Endothelial cell of umbilical vein (primary cell): ENCODE results near the gene SLC8A1. TPM values are rescaled to one million over a fixed set of nuclear protein-coding genes. Genes with fewer than 3 reads are reported as not detected.

Source experiments
- BruUV-seq: library from RNA; stranded (reverse); fragments of 400-500 nt; replicated peaks from 2 replicates; lab custom pipeline; 2021; lab: Mats Ljungman, UMichigan
- CTCF ChIA-PET: fragments of 300-600, 350-600 bp; sonication (Branson Sonifier 250); formaldehyde crosslinking; loops from one replicate; lab custom pipeline; 2021; ENCODE audit warnings: antibody characterized with exemption, inconsistent platforms; lab: Charles Lee
- POLR2A ChIA-PET: fragments of 300-600, 350-600 bp; sonication (Branson Sonifier 250); formaldehyde crosslinking; loops from one replicate; lab custom pipeline; 2021; ENCODE audit warnings: antibody characterized with exemption, inconsistent platforms; lab: Charles Lee
- DNase-seq: peaks from one replicate; pipeline ENCODE4 v3.0.0-alpha.2; 2011; ENCODE audit warnings: low read depth, low spot score
- FAIRE-seq: peaks from 2 replicates; lab custom pipeline; 2011; peaks lifted over from hg19 to GRCh38; lab: Jason Lieb, UNC
- H2AFZ ChIP-seq: 2 replicates; pipeline ENCODE4 v1.6.0; 2012; ENCODE audit warnings: low read depth, low read length, control low read depth, inconsistent platforms
- H3K27ac ChIP-seq: 2 replicates; pipeline ENCODE4 v1.5.1; 2011; ENCODE audit warnings: low read depth, mild to moderate bottlenecking, control low read depth, low read length, moderate library complexity; ENCODE audit not compliant: insufficient read depth
- H3K27me3 ChIP-seq, 2 experiments: 2 replicates each; pipeline versions ENCODE4 v1.6.0 to v1.6.1; 2011; ENCODE audit warnings: low read length in 2 of 2, mixed read lengths in 1 of 2; ENCODE audit not compliant: control insufficient read depth in 2 of 2, insufficient read depth in 2 of 2
- H3K36me3 ChIP-seq, 2 experiments: 2 replicates in 1 of 2; 3 replicates in 1 of 2; pipeline ENCODE4 v1.5.1; 2011; ENCODE audit warnings: low read length in 2 of 2, mild to moderate bottlenecking in 1 of 2, moderate library complexity in 1 of 2; ENCODE audit not compliant: control insufficient read depth in 2 of 2, insufficient read depth in 2 of 2; ENCODE audit errors: extremely low read depth in 1 of 2
- H3K4me1 ChIP-seq: 3 replicates; pipeline ENCODE4 v1.5.1; 2011; ENCODE audit warnings: mild to moderate bottlenecking, low read length; ENCODE audit not compliant: control insufficient read depth, insufficient read depth; ENCODE audit errors: extremely low read depth
- H3K4me2 ChIP-seq: 2 replicates; pipeline ENCODE4 v1.6.1; 2011; ENCODE audit warnings: low read length, control low read depth, mixed read lengths; ENCODE audit not compliant: insufficient read depth
- H3K4me3 ChIP-seq, 3 experiments: fragments of 200-600 bp in 1 of 3; sonication (generic), shearing (Covaris generic) in 1 of 3; replicated peaks in 1 of 3; 2 replicates each; pipeline ENCODE4 v1.5.1; 2011 to 2016; ENCODE audit warnings: control low read depth in 3 of 3, low read length in 3 of 3, mild to moderate bottlenecking in 2 of 3, inconsistent platforms in 1 of 3, low read depth in 1 of 3, moderate library complexity in 1 of 3; ENCODE audit not compliant: insufficient read depth in 1 of 3
- H3K79me2 ChIP-seq: 2 replicates; pipeline ENCODE4 v1.6.0; 2012; ENCODE audit warnings: low read length, inconsistent platforms; ENCODE audit not compliant: control insufficient read depth, insufficient read depth
- H3K9ac ChIP-seq: replicated peaks from 2 replicates; pipeline ENCODE3; 2011; ENCODE audit warnings: low read length, control low read depth; ENCODE audit not compliant: insufficient read depth; ENCODE audit errors: extremely low read depth
- H3K9me1 ChIP-seq: replicated peaks from 3 replicates; pipeline ENCODE4 v1.6.0; 2011; ENCODE audit warnings: mild to moderate bottlenecking, low read length; ENCODE audit not compliant: control insufficient read depth, insufficient read depth; ENCODE audit errors: extremely low read depth
- H3K9me3 ChIP-seq: replicated peaks from 2 replicates; pipeline ENCODE4 v1.5.1; 2012; ENCODE audit warnings: low read length, inconsistent platforms; ENCODE audit not compliant: control insufficient read depth, insufficient read depth
- H4K20me1 ChIP-seq: replicated peaks from 2 replicates; pipeline ENCODE3; 2011; ENCODE audit warnings: mild to moderate bottlenecking, low read length; ENCODE audit not compliant: control insufficient read depth, insufficient read depth; ENCODE audit errors: extremely low read depth
- EZH2 ChIP-seq: IDR thresholded peaks from 2 replicates; pipeline ENCODE4 v1.6.1; 2012; ENCODE audit warnings: borderline replicate concordance, low read depth, mild to moderate bottlenecking, moderate library complexity, low read length, inconsistent platforms; ENCODE audit not compliant: severe bottlenecking
- FOS ChIP-seq: IDR thresholded peaks from 2 replicates; pipeline ENCODE4 v1.6.1; 2011; ENCODE audit warnings: mild to moderate bottlenecking, low read length, moderate library complexity, borderline replicate concordance; ENCODE audit not compliant: insufficient read depth
- GATA2 ChIP-seq: IDR thresholded peaks from 2 replicates; pipeline ENCODE4 v1.7.0; 2011; ENCODE audit warnings: low read depth, mild to moderate bottlenecking, moderate library complexity, mixed read lengths, low read length; ENCODE audit not compliant: insufficient read length, insufficient read depth
- JUN ChIP-seq: IDR thresholded peaks from 2 replicates; pipeline ENCODE4 v1.6.1; 2011; ENCODE audit warnings: borderline replicate concordance, low read depth; ENCODE audit not compliant: insufficient read length, insufficient read depth
- MYC ChIP-seq: IDR thresholded peaks from one replicate; pipeline ENCODE4 v1.6.1; 2011; ENCODE audit warnings: mild to moderate bottlenecking, low read depth, low read length
- POLR2A ChIP-seq: IDR thresholded peaks from 2 replicates; pipeline ENCODE4 v1.6.1; 2012; ENCODE audit warnings: low read depth, mild to moderate bottlenecking, control low read depth, low read length
- POLR2AphosphoS5 ChIP-seq: IDR thresholded peaks from 2 replicates; pipeline ENCODE4 v1.6.1; 2012; ENCODE audit warnings: low read depth, mild to moderate bottlenecking, control low read depth, low read length, moderate library complexity; ENCODE audit not compliant: insufficient read depth
- dilution Hi-C: fragments of 300-500 bp; cut with MboI; formaldehyde crosslinking; loops from one replicate; pipeline ENCODE4 v1.15.0; 2019; ENCODE audit warnings: low sequenced_read_pairs; ENCODE audit not compliant: extremely low pct_ligation_motif_present
- intact Hi-C: fragments of 100-400 bp; cut with micrococcal nuclease; formaldehyde crosslinking; loops from one replicate; pipeline ENCODE4 v1.10.0; 2022
- polyA plus RNA-seq, 4 experiments: library from polyadenylated mRNA; depleted of rRNA in 3 of 4; stranded (reverse) in 3 of 4; unstranded in 1 of 4; fragments of >200 nt; gene quantifications; 2 replicates each; pipeline versions ENCODE4 v1.2.1 to v1.2.3, GENCODE V29; 2011 to 2012; ENCODE audit warnings: missing spikeins in 1 of 4
- total RNA-seq: library from RNA; stranded (reverse); gene quantifications from 2 replicates; pipeline ENCODE4 v1.2.3, GENCODE V29; 2021
- TF ChIP-seq, protein P1 (sequence below): IDR thresholded peaks from 2 replicates; pipeline ENCODE4 v1.6.1; 2011; ENCODE audit not compliant: insufficient read depth, insufficient read length
- TF ChIP-seq, protein P2 (sequence below), 2 donors: IDR thresholded peaks; 1 replicate in 1 of 2; 2 replicates in 1 of 2; pipeline ENCODE4 v1.5.1; 2011; ENCODE audit warnings: low read length in 2 of 2, mild to moderate bottlenecking in 2 of 2, moderate library complexity in 2 of 2, control low read depth in 1 of 2, inconsistent platforms in 1 of 2, low read depth in 1 of 2; ENCODE audit not compliant: insufficient read depth in 1 of 2; ENCODE audit errors: extremely low read depth in 1 of 2

Gene SLC8A1
- total and polyA plus RNA-seq, 2 donors (not counting 3 experiments of a cell fraction or from before 2014, with no cell fraction given), result 0.19 to 1.8 TPM

DNA sequence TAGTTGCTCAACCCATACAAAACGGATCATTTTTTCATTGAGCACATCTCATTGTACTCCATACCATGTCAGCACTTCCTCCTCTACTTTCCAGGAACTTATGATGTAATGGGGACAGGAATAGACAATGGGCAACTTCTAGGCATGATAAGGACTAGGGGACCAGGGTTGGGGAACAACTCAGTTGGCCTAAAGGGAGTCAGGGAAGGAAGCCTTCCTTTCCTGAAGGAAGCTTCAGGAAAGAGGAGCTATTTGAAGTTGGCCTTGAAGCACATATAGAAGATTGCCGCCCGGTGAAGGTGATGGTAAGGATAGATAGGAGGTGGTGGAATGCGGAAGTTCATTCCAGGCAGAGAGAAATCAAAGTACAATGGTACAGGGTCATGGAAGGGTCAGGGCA is 283.9 kb downstream of the SLC8A1 start:
- FAIRE-seq (no peak), DNase-seq (peak; percentile 17)
- Histone ChIP-seq H3K9ac (no peak overlapping the region), H3K27me3 (no peaks in the 10 kb centered on the region), H3K36me3 (no peaks in the 10 kb centered on the region), H3K9me1 (no peaks in the 10 kb centered on the region), H3K4me2 (peak overlapping the region; percentile 6), H3K79me2 (no peaks in the 10 kb centered on the region), H2AFZ (peak overlapping the region; percentile 42), H3K4me1 (peaks cover 7% of the 10 kb centered on the region), H3K4me3 (no peak overlapping the region), H3K27ac (no peak overlapping the region), H3K9me3 (no peaks in the 10 kb centered on the region), H4K20me1 (no peaks in the 10 kb centered on the region)
- TF ChIP-seq, protein P1, sequence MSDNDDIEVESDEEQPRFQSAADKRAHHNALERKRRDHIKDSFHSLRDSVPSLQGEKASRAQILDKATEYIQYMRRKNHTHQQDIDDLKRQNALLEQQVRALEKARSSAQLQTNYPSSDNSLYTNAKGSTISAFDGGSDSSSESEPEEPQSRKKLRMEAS, result no peak
- peak; percentile 59 for TF ChIP-seq GATA2
- ChIA-PET POLR2A (no interaction called here), CTCF (interaction anchor here (1.2 kb wide), 1 partner anchor 77 kb away, joined by 3 read pairs; no protein-coding TSS in a partner anchor)
- intact Hi-C loops, result no loop called here
- BruUV-seq, result no TSS peak
- dilution Hi-C loops, result no loop called here

DNA sequence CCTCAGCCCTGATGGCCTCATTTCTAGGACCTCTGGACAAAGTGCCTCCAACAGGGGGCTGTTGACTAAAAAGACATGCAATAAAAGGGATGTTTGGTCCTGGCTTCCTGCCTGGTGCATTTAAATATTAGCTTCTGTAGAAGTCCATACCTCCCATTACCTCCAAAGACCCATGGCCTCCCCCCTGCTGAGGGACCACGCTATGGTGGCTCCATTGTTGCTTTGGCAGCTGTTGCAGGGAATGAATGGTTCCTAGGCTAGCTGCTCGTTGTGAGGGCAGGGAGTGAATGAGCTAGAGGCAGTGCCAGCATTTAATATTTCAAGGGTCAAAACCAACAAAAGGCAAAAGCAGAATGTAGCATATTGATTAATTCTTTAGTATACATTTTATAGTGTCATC is 285.9 kb downstream of the SLC8A1 start:
- no TSS peak for BruUV-seq
- intact Hi-C loops, result no loop called here
- Histone ChIP-seq H3K27me3 (no peaks in the 10 kb centered on the region), H3K36me3 (no peaks in the 10 kb centered on the region), H3K4me1 (peaks cover 7% of the 10 kb centered on the region), H3K79me2 (no peaks in the 10 kb centered on the region), H3K9ac (no peak overlapping the region), H4K20me1 (no peaks in the 10 kb centered on the region), H2AFZ (no peak overlapping the region), H3K4me3 (no peak overlapping the region), H3K4me2 (no peak overlapping the region), H3K27ac (no peak overlapping the region), H3K9me3 (no peaks in the 10 kb centered on the region), H3K9me1 (no peaks in the 10 kb centered on the region)
- dilution Hi-C loops, result no loop called here
- CTCF ChIA-PET, result no interaction called here
- DNase-seq (no peak), FAIRE-seq (no peak)
- POLR2A ChIA-PET, result no interaction called here
- TF ChIP-seq POLR2A (no peak), MYC (no peak), GATA2 (no peak), FOS (no peak), POLR2AphosphoS5 (no peak), JUN (no peak), EZH2 (no peak)
- TF ChIP-seq, protein P2, sequence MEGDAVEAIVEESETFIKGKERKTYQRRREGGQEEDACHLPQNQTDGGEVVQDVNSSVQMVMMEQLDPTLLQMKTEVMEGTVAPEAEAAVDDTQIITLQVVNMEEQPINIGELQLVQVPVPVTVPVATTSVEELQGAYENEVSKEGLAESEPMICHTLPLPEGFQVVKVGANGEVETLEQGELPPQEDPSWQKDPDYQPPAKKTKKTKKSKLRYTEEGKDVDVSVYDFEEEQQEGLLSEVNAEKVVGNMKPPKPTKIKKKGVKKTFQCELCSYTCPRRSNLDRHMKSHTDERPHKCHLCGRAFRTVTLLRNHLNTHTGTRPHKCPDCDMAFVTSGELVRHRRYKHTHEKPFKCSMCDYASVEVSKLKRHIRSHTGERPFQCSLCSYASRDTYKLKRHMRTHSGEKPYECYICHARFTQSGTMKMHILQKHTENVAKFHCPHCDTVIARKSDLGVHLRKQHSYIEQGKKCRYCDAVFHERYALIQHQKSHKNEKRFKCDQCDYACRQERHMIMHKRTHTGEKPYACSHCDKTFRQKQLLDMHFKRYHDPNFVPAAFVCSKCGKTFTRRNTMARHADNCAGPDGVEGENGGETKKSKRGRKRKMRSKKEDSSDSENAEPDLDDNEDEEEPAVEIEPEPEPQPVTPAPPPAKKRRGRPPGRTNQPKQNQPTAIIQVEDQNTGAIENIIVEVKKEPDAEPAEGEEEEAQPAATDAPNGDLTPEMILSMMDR (IDR thresholded peaks at IDR 0.05; ENCODE audit: extremely low read depth in 1 of 2, insufficient read depth in 1 of 2, low read depth in 1 of 2, low read length in 2 of 2), result no peak
- TF ChIP-seq, protein P1, result no peak
